H1 (cell line): ENCODE data around the gene SH3BP5. TPM values are rescaled to one million over a fixed set of nuclear protein-coding genes. Genes with fewer than 3 reads are reported as not detected.

ENCODE experiments used
- CTCF ChIA-PET: fragments of 300-600 bp; sonication (Branson Sonifier 250); formaldehyde crosslinking; loops from one replicate; lab custom pipeline; 2021; ENCODE audit not compliant: partially characterized antibody; lab: Charles Lee
- POLR2A ChIA-PET: fragments of 300-600 bp; sonication (Branson Sonifier 250); formaldehyde crosslinking; loops from one replicate; lab custom pipeline; 2021; ENCODE audit warnings: inconsistent platforms; ENCODE audit not compliant: partially characterized antibody; lab: Charles Lee
- DNase-seq, 2 experiments: peaks; one replicate each; pipeline versions ENCODE4 v3.0.0 to v3.0.0-alpha.2; 2010 to 2022; ENCODE audit warnings: low spot score in 2 of 2, low read depth in 1 of 2, mixed read lengths in 1 of 2
- FAIRE-seq: peaks from 2 replicates; lab custom pipeline; 2011; peaks lifted over from hg19 to GRCh38; lab: Jason Lieb, UNC
- H2AFZ ChIP-seq: 2 replicates; pipeline ENCODE4 v1.8.1; 2012; ENCODE audit warnings: low read length, inconsistent platforms
- H2AK5ac ChIP-seq: 2 replicates; pipeline ENCODE4 v1.6.1; 2013; ENCODE audit warnings: low read depth, low read length
- H2BK120ac ChIP-seq: replicated peaks from 2 replicates; pipeline ENCODE3; 2013; ENCODE audit warnings: low read depth, low read length, inconsistent platforms
- H2BK12ac ChIP-seq: 2 replicates; pipeline ENCODE4 v1.6.1; 2013; ENCODE audit warnings: low read depth, low read length
- H2BK15ac ChIP-seq: 2 replicates; pipeline ENCODE4 v1.6.1; 2013; ENCODE audit warnings: low read length
- H2BK20ac ChIP-seq: 2 replicates; pipeline ENCODE4 v1.6.1; 2013; ENCODE audit warnings: low read length
- H2BK5ac ChIP-seq: 2 replicates; pipeline ENCODE4 v1.6.1; 2013; ENCODE audit warnings: low read depth, low read length
- H3K14ac ChIP-seq: 2 replicates; pipeline ENCODE4 v1.6.1; 2013; ENCODE audit warnings: inconsistent platforms; ENCODE audit not compliant: insufficient read length
- H3K18ac ChIP-seq: 2 replicates; pipeline ENCODE4 v1.6.1; 2013; ENCODE audit warnings: low read length; ENCODE audit errors: extremely low read depth
- H3K23ac ChIP-seq: 2 replicates; pipeline ENCODE4 v1.6.1; 2013; ENCODE audit warnings: inconsistent platforms; ENCODE audit not compliant: insufficient read length
- H3K23me2 ChIP-seq: 2 replicates; pipeline ENCODE4 v1.6.1; 2013; ENCODE audit warnings: low read depth, low read length
- H3K27ac ChIP-seq: 2 replicates; pipeline ENCODE4 v1.6.1; 2011; ENCODE audit warnings: low read depth, low read length, inconsistent platforms
- H3K27me3 ChIP-seq, 4 experiments: replicated peaks in 1 of 4; 1 replicate in 1 of 4; 2 replicates in 3 of 4; pipeline versions ENCODE4 v1.6.1 to v1.8.1; 2011 to 2013; ENCODE audit warnings: low read length in 3 of 4, mild to moderate bottlenecking in 3 of 4, inconsistent platforms in 2 of 4, mixed read lengths in 2 of 4, moderate library complexity in 1 of 4; ENCODE audit not compliant: control insufficient read depth in 3 of 4, insufficient read depth in 3 of 4; ENCODE audit errors: extremely low read depth in 1 of 4
- H3K36me3 ChIP-seq, 4 experiments: 2 replicates each; pipeline versions ENCODE4 v1.6.1 to v1.8.1; 2011 to 2013; ENCODE audit warnings: mild to moderate bottlenecking in 4 of 4, low read length in 3 of 4, moderate library complexity in 2 of 4, control low read depth in 1 of 4, inconsistent platforms in 1 of 4; ENCODE audit not compliant: insufficient read depth in 4 of 4, control insufficient read depth in 2 of 4
- H3K4ac ChIP-seq: replicated peaks from 2 replicates; pipeline ENCODE3; 2013; ENCODE audit warnings: low read length, low read depth, mixed read lengths, inconsistent platforms; ENCODE audit not compliant: insufficient read length
- H3K4me1 ChIP-seq, 4 experiments: replicated peaks in 1 of 4; 1 replicate in 1 of 4; 2 replicates in 3 of 4; pipeline versions ENCODE4 v1.6.1 to v1.8.1; 2011 to 2013; ENCODE audit warnings: low read length in 3 of 4, inconsistent platforms in 2 of 4, mixed read lengths in 1 of 4; ENCODE audit not compliant: insufficient read depth in 4 of 4, control insufficient read depth in 3 of 4
- H3K4me2 ChIP-seq, 2 experiments: 2 replicates each; pipeline versions ENCODE4 v1.6.1 to v1.8.1; 2011 to 2013; ENCODE audit warnings: low read depth in 2 of 2, low read length in 2 of 2, control low read depth in 1 of 2, inconsistent platforms in 1 of 2, mild to moderate bottlenecking in 1 of 2; ENCODE audit not compliant: insufficient read depth in 1 of 2
- H3K4me3 ChIP-seq, 4 experiments: fragments of 200-600, 300-600 bp in 1 of 4; sonication (generic), shearing (Covaris generic), sonication (Bioruptor Twin) in 1 of 4; 2 replicates each; pipeline versions ENCODE4 v1.5.1 to v1.8.1; 2011 to 2016; ENCODE audit warnings: low read length in 4 of 4, low read depth in 3 of 4, control low read depth in 2 of 4, inconsistent platforms in 2 of 4, mild to moderate bottlenecking in 2 of 4, mixed read lengths in 1 of 4, moderate library complexity in 1 of 4; ENCODE audit not compliant: insufficient read depth in 2 of 4; ENCODE audit errors: extremely low read depth in 1 of 4
- H3K56ac ChIP-seq: replicated peaks from 2 replicates; pipeline ENCODE3; 2013; ENCODE audit warnings: low read depth, mild to moderate bottlenecking, mixed read lengths, low read length, inconsistent platforms; ENCODE audit not compliant: insufficient read length
- H3K79me1 ChIP-seq: 2 replicates; pipeline ENCODE4 v1.6.1; 2013; ENCODE audit warnings: low read depth, low read length, control low read depth
- H3K79me2 ChIP-seq, 2 experiments: 2 replicates each; pipeline versions ENCODE4 v1.6.1 to v1.8.1; 2012 to 2013; ENCODE audit warnings: low read length in 2 of 2, mild to moderate bottlenecking in 2 of 2, inconsistent platforms in 1 of 2; ENCODE audit not compliant: insufficient read depth in 2 of 2, control insufficient read depth in 1 of 2
- H3K9ac ChIP-seq, 4 experiments: replicated peaks in 1 of 4; 1 replicate in 1 of 4; 2 replicates in 3 of 4; pipeline versions ENCODE4 v1.6.1 to v1.8.1; 2011 to 2013; ENCODE audit warnings: low read depth in 3 of 4, low read length in 3 of 4, control low read depth in 2 of 4, mild to moderate bottlenecking in 2 of 4, moderate library complexity in 2 of 4, inconsistent platforms in 1 of 4; ENCODE audit errors: extremely low read depth in 1 of 4
- H3K9me3 ChIP-seq, 2 experiments: 2 replicates each; pipeline versions ENCODE4 v1.6.1 to v1.8.1; 2012 to 2013; ENCODE audit warnings: mild to moderate bottlenecking in 2 of 2, moderate library complexity in 2 of 2, control low read depth in 1 of 2, inconsistent platforms in 1 of 2, low read depth in 1 of 2, low read length in 1 of 2, mixed read lengths in 1 of 2; ENCODE audit not compliant: insufficient read depth in 2 of 2
- H4K20me1 ChIP-seq, 2 experiments: replicated peaks in 1 of 2; 2 replicates each; pipeline versions ENCODE3 to v1.8.1; 2011 to 2013; ENCODE audit warnings: inconsistent platforms in 2 of 2, low read length in 2 of 2, mild to moderate bottlenecking in 1 of 2; ENCODE audit not compliant: insufficient read depth in 2 of 2, control insufficient read depth in 1 of 2
- H4K5ac ChIP-seq: 2 replicates; pipeline ENCODE4 v1.6.1; 2013; ENCODE audit warnings: low read length, low read depth, mixed read lengths, inconsistent platforms; ENCODE audit not compliant: insufficient read length
- H4K8ac ChIP-seq: 2 replicates; pipeline ENCODE4 v1.8.0; 2013; ENCODE audit warnings: mild to moderate bottlenecking, moderate library complexity, low read length, inconsistent platforms; ENCODE audit not compliant: insufficient read depth; ENCODE audit errors: extremely low read depth
- H4K91ac ChIP-seq: replicated peaks from 2 replicates; pipeline ENCODE3; 2013; ENCODE audit warnings: low read length, mixed read lengths, inconsistent platforms; ENCODE audit not compliant: insufficient read length
- ASH2L ChIP-seq: fragments of 200-600, 300-600 bp; sonication (generic); IDR thresholded peaks from one replicate; pipeline ENCODE4 v1.7.1; 2017; ENCODE audit warnings: low read length
- CBX8 ChIP-seq: fragments of 300-800, 300-1000 bp; sonication (generic); IDR thresholded peaks from 2 replicates; pipeline ENCODE4 v1.7.1; 2016; ENCODE audit warnings: low read depth, low read length, borderline replicate concordance
- HDAC2 ChIP-seq, 2 experiments: fragments of 300-600 bp in 1 of 2; sonication (generic) in 1 of 2; IDR thresholded peaks; 2 replicates each; pipeline ENCODE4 v1.6.1; 2011 to 2012; ENCODE audit warnings: low read depth in 2 of 2, low read length in 2 of 2, mild to moderate bottlenecking in 2 of 2, moderate library complexity in 2 of 2, borderline replicate concordance in 1 of 2, inconsistent platforms in 1 of 2
- NANOG ChIP-seq: IDR thresholded peaks from 2 replicates; pipeline ENCODE4 v1.6.1; 2011; ENCODE audit warnings: low read length, low read depth, mild to moderate bottlenecking, inconsistent platforms; ENCODE audit not compliant: insufficient read depth, poor library complexity, severe bottlenecking
- NRF1 ChIP-seq: IDR thresholded peaks from 2 replicates; pipeline ENCODE4 v1.6.1; 2011; ENCODE audit warnings: mild to moderate bottlenecking, low read depth, low read length, improper control_type of control experiment
- PHF8 ChIP-seq: fragments of 200-600 bp; sonication (generic); conservative IDR thresholded peaks from 2 replicates; pipeline ENCODE4 v1.7.1; 2012; ENCODE audit warnings: low read depth, mild to moderate bottlenecking, inconsistent platforms, low read length, moderate library complexity
- POLR2A ChIP-seq, 2 experiments: IDR thresholded peaks; 1 replicate in 1 of 2; 2 replicates in 1 of 2; pipeline ENCODE4 v1.6.1; 2011; ENCODE audit warnings: low read depth in 2 of 2, low read length in 2 of 2, mild to moderate bottlenecking in 2 of 2; ENCODE audit errors: control extremely low read depth in 1 of 2
- RXRA ChIP-seq: IDR thresholded peaks from 2 replicates; pipeline ENCODE4 v1.6.1; 2011; ENCODE audit warnings: low read depth, mild to moderate bottlenecking, low read length, moderate library complexity; ENCODE audit not compliant: insufficient read depth
- SIN3A ChIP-seq, 2 experiments: IDR thresholded peaks in 1 of 2; conservative IDR thresholded peaks in 1 of 2; 2 replicates each; pipeline ENCODE4 v1.6.1; 2011 to 2012; ENCODE audit warnings: low read length in 2 of 2, improper control_type of control experiment in 1 of 2, low read depth in 1 of 2, mild to moderate bottlenecking in 1 of 2
- TCF12 ChIP-seq: IDR thresholded peaks from 2 replicates; pipeline ENCODE4 v1.6.1; 2011; ENCODE audit warnings: low read depth, mild to moderate bottlenecking, low read length
- TEAD4 ChIP-seq: IDR thresholded peaks from 2 replicates; pipeline ENCODE4 v1.6.1; 2012; ENCODE audit warnings: low read depth, low read length, inconsistent platforms, mixed read lengths
- YY1 ChIP-seq: IDR thresholded peaks from 2 replicates; pipeline ENCODE4 v1.6.1; 2011; ENCODE audit warnings: low read depth, mild to moderate bottlenecking, low read length
- polyA plus RNA-seq, 7 experiments: library from polyadenylated mRNA; depleted of rRNA in 3 of 7; stranded (reverse) in 5 of 7; unstranded in 2 of 7; fragments of >200 nt in 5 of 7; fragments of 200-250 nt in 2 of 7; gene quantifications; 1 replicate in 5 of 7; 2 replicates in 1 of 7; 4 replicates in 1 of 7; pipeline versions ENCODE4 v1.2.1 to v1.2.3, GENCODE V29; 2011 to 2013; ENCODE audit warnings: missing spikeins in 2 of 7, mixed read lengths in 2 of 7
- total RNA-seq: library from RNA; stranded (reverse); fragmentation: NEBNext Ultra II Directional; extraction: Animal tissue kit (Norgen Biotek cat#: 25700); gene quantifications from 2 replicates; pipeline ENCODE4 v1.2.1, GENCODE V29; 2021
- TF ChIP-seq, protein P1 (sequence below), 3 experiments: IDR thresholded peaks; 1 replicate in 2 of 3; 2 replicates in 1 of 3; pipeline versions ENCODE4 v1.5.1 to v1.6.1; 2011; ENCODE audit warnings: low read length in 3 of 3, mild to moderate bottlenecking in 3 of 3, inconsistent platforms in 2 of 3, low read depth in 1 of 3, moderate library complexity in 1 of 3; ENCODE audit not compliant: insufficient read depth in 1 of 3; ENCODE audit errors: control extremely low read depth in 1 of 3

The SH3BP5 gene
- total and polyA plus RNA-seq, 2 of the 8 experiments (the other 6 are each of a cell fraction or from before 2014, with no cell fraction given) = 7.1 to 9.7 TPM

DNA sequence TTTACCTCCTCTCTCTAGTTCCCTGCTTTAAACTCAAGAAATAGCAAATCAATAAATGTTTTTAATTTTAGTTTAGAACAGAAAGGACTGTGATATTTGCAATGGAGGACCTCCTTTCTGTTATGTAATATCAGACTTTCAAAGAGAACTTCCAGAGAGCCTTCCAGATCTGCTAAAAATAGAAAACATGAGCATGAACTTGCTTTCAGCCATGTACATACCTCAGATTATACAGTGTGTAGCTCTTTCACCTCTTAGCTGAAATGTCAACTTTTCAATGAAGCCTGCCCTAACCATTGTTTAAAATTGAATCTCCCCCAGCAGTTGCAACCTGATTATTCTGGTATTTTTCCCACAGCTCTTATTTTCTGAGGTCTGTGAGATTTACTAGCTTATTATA lies 113.7 kb downstream of the SH3BP5 start:
- ChIA-PET CTCF (no interaction called here), POLR2A (no interaction called here)
- DNase-seq (no peak), FAIRE-seq (no peak)
- H2BK12ac ChIP-seq = no peak overlapping the region
- H3K56ac ChIP-seq = no peak overlapping the region
- H3K4ac ChIP-seq = no peak overlapping the region
- H4K8ac ChIP-seq = no peak overlapping the region
- H3K23me2 ChIP-seq = no peaks in the 10 kb centered on the region
- H3K36me3 ChIP-seq = peaks cover 4 to 27% (median 12%) of the 10 kb centered on the region in 4 experiments
- no peak overlapping the region for H3K4me2 ChIP-seq
- no peak overlapping the region for H2AK5ac ChIP-seq
- peaks cover 0 to 2% of the 10 kb centered on the region in 2 experiments for H4K20me1 ChIP-seq
- no peak overlapping the region for H2AFZ ChIP-seq
- no peak overlapping the region for H3K4me3 ChIP-seq
- H3K9ac ChIP-seq = no peak overlapping the region
- no peak overlapping the region for H4K91ac ChIP-seq
- no peaks in the 10 kb centered on the region for H3K4me1 ChIP-seq
- H3K79me2 ChIP-seq = no peaks in the 10 kb centered on the region
- no peak overlapping the region for H3K23ac ChIP-seq
- no peaks in the 10 kb centered on the region for H3K27me3 ChIP-seq
- no peak overlapping the region for H4K5ac ChIP-seq
- H3K14ac ChIP-seq = no peak overlapping the region
- H3K27ac ChIP-seq = no peak overlapping the region
- H3K18ac ChIP-seq = no peak overlapping the region
- no peak overlapping the region for H2BK20ac ChIP-seq
- H3K9me3 ChIP-seq = no peaks in the 10 kb centered on the region
- H3K79me1 ChIP-seq = no peaks in the 10 kb centered on the region
- no peak overlapping the region for H2BK120ac ChIP-seq
- H2BK15ac ChIP-seq = no peak overlapping the region
- H2BK5ac ChIP-seq = no peak overlapping the region
- no peak for TF ChIP-seq POLR2A (IDR thresholded peaks at IDR 0.05; ENCODE audit: control extremely low read depth in 1 of 2, low read depth in 2 of 2, low read length in 2 of 2)
- TF ChIP-seq, protein P1, sequence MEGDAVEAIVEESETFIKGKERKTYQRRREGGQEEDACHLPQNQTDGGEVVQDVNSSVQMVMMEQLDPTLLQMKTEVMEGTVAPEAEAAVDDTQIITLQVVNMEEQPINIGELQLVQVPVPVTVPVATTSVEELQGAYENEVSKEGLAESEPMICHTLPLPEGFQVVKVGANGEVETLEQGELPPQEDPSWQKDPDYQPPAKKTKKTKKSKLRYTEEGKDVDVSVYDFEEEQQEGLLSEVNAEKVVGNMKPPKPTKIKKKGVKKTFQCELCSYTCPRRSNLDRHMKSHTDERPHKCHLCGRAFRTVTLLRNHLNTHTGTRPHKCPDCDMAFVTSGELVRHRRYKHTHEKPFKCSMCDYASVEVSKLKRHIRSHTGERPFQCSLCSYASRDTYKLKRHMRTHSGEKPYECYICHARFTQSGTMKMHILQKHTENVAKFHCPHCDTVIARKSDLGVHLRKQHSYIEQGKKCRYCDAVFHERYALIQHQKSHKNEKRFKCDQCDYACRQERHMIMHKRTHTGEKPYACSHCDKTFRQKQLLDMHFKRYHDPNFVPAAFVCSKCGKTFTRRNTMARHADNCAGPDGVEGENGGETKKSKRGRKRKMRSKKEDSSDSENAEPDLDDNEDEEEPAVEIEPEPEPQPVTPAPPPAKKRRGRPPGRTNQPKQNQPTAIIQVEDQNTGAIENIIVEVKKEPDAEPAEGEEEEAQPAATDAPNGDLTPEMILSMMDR (IDR thresholded peaks at IDR 0.05; ENCODE audit: control extremely low read depth in 1 of 3, insufficient read depth in 1 of 3, low read depth in 1 of 3, low read length in 3 of 3) = no peak
- TF ChIP-seq TEAD4 = no peak
- no peak for TF ChIP-seq SIN3A (conservative IDR thresholded peaks at IDR 0.05 in 1 of 2, IDR thresholded peaks at IDR 0.05 in 1 of 2; ENCODE audit: low read depth in 1 of 2, low read length in 2 of 2)
- no peak for TF ChIP-seq TCF12
- TF ChIP-seq RXRA = no peak
- TF ChIP-seq YY1 = no peak
- TF ChIP-seq NRF1 = no peak
- no peak for TF ChIP-seq HDAC2 (IDR thresholded peaks at IDR 0.05; ENCODE audit: borderline replicate concordance in 1 of 2, low read depth in 2 of 2, low read length in 2 of 2)
- TF ChIP-seq ASH2L = no peak
- no peak for TF ChIP-seq PHF8
- no peak for TF ChIP-seq CBX8
- TF ChIP-seq NANOG = no peak
